ENCODE measurements around the gene SLMAP.

SLMAP gene

DNA sequence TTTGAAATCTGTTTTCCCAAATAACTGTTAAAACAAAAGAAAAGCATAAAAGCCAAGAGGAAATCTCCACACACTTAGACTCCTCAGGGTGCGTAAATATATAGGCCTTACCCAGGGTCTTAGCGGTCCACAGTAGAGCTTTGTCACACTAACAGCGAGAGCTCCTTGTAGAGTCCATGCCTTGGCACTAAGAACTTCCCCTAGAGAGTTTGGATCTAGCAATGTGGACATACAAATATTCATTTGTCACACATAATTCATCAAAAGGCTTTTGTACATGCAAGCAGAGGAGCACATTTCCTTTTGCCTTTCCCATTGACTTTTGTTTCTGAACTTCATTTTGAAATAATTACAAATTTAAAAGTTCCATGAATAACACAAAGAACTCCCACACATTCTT lies 11.0 kb upstream of the SLMAP start:
- Histone ChIP-seq H3K4me3 (ENCODE audit: low read depth, low read length) (no peak overlapping the region), H3K4me2 (ENCODE audit: low read length) (no peak overlapping the region), H3K9ac (no peak overlapping the region), H3K27ac (no peak overlapping the region), H3K79me2 (no peaks in the 10 kb centered on the region), H3K27me3 (ENCODE audit: control insufficient read depth, insufficient read depth, low read length) (no peaks in the 10 kb centered on the region), H2AFZ (no peak overlapping the region), H3K9me3 (ENCODE audit: control insufficient read depth, low read length) (no peaks in the 10 kb centered on the region), H3K4me1 (no peaks in the 10 kb centered on the region), H3K36me3 (ENCODE audit: control insufficient read depth, insufficient read depth, low read length) (no peaks in the 10 kb centered on the region)
- TF ChIP-seq, protein P1, sequence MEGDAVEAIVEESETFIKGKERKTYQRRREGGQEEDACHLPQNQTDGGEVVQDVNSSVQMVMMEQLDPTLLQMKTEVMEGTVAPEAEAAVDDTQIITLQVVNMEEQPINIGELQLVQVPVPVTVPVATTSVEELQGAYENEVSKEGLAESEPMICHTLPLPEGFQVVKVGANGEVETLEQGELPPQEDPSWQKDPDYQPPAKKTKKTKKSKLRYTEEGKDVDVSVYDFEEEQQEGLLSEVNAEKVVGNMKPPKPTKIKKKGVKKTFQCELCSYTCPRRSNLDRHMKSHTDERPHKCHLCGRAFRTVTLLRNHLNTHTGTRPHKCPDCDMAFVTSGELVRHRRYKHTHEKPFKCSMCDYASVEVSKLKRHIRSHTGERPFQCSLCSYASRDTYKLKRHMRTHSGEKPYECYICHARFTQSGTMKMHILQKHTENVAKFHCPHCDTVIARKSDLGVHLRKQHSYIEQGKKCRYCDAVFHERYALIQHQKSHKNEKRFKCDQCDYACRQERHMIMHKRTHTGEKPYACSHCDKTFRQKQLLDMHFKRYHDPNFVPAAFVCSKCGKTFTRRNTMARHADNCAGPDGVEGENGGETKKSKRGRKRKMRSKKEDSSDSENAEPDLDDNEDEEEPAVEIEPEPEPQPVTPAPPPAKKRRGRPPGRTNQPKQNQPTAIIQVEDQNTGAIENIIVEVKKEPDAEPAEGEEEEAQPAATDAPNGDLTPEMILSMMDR (IDR thresholded peaks at IDR 0.05) = no peak

DNA sequence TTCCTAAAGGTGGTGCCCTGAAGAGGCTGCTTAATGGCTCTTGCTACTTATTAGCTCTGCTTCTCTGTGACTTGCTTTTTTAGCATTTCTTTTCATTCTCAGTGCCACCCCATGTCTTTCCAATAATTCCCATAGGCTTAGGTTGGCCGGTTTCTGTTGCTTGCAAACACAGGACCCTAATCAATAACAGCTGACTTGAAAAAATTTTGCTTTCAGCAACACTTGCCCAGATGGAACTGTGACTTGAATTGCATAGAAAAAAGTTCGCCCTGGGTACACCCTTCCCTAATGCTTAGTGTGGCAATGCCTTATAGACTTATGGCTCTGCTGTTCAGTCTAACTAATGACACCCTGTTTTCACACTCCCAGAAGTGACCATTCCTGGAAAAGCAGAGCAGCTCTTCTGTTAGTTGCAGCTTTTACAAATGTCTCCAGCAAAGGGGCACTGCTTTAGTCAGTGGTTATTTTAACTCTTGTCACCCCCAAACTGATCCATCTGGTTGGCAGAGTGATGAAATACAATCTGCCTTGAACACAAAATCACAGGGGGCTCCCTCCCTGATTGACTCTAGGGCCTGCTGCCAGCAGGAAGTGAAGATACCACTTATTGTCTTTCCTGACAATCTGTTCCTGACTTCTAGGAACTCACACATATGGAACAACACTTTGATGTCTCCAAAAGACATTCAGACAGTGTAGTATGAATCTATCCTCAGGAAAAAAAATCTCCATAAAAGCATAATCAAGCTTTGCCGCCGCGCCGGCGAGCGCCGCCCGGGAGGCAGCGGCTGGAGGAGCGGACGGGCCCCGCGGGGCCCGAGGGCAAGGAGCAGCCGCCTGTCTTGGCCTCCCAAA lies 9.7 kb upstream of the SLMAP start:
- Histone ChIP-seq H3K4me1 (no peaks in the 10 kb centered on the region), H3K9ac (no peak overlapping the region)

DNA sequence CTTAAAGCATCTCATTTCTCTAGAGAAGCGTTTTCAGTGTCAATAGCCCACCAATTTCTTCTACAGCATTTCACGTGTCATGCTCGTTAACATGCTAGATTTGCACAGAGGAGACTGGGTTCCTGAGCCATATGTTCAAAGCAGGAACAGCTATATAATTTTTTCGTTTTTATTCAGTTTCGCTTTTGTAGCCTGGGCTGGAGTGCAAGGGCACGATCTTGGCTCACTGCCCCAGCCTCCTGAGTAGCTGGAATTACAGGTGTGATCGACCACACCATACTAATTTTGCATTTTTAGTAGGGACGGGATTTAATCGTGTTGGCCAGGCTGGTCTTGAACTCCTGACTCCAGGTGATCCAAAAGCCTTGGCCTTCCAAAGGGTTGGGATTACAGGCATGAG lies 6.6 kb upstream of the SLMAP start:
- Histone ChIP-seq H3K4me1 (no peaks in the 10 kb centered on the region), H3K27ac (no peak overlapping the region), H3K9ac (no peak overlapping the region), H3K9me3 (ENCODE audit: control insufficient read depth, low read length) (no peaks in the 10 kb centered on the region), H3K36me3 (ENCODE audit: control insufficient read depth, insufficient read depth, low read length) (no peaks in the 10 kb centered on the region), H3K27me3 (ENCODE audit: control insufficient read depth, insufficient read depth, low read length) (no peaks in the 10 kb centered on the region), H3K4me3 (ENCODE audit: low read depth, low read length) (no peak overlapping the region), H3K79me2 (no peaks in the 10 kb centered on the region), H2AFZ (no peak overlapping the region), H3K4me2 (ENCODE audit: low read length) (no peak overlapping the region)
- TF ChIP-seq, protein P1 (IDR thresholded peaks at IDR 0.05) = no peak

More for the DNA sequence above, 9.7 kb upstream of the SLMAP start:
- H3K4me3 ChIP-seq (ENCODE audit: low read depth, low read length) = no peak overlapping the region
- H3K27ac ChIP-seq = no peak overlapping the region
- TF ChIP-seq, protein P1 (IDR thresholded peaks at IDR 0.05) = no peak
- H3K36me3 ChIP-seq (ENCODE audit: control insufficient read depth, insufficient read depth, low read length) = no peaks in the 10 kb centered on the region
- no peak overlapping the region for H3K4me2 ChIP-seq (ENCODE audit: low read length)
- no peaks in the 10 kb centered on the region for H3K27me3 ChIP-seq (ENCODE audit: control insufficient read depth, insufficient read depth, low read length)
- no peaks in the 10 kb centered on the region for H3K79me2 ChIP-seq
- no peaks in the 10 kb centered on the region for H3K9me3 ChIP-seq (ENCODE audit: control insufficient read depth, low read length)
- no peak overlapping the region for H2AFZ ChIP-seq

DNA sequence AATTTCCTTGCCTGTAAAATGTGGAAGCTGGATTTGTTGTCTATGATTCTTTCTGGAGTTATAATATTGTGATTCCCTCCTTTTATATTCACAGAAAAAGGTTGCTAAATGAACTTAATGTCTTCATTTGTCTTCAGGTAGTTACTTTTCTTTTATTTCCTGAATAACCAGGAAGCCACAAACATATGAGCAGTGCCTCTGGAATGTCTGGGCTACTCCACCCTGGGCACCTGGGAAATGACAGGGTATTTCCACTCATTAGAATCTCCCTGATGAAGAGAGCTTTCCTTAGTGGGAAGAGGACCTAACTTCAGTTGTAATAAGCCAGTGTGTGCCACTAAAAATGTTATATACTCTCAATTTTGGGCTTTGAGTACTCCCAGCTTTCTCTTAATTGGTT lies 3.8 kb upstream of the SLMAP start:
- no peak overlapping the region for H3K4me3 ChIP-seq (ENCODE audit: low read depth, low read length)
- H3K36me3 ChIP-seq (ENCODE audit: control insufficient read depth, insufficient read depth, low read length) = no peaks in the 10 kb centered on the region
- no peaks in the 10 kb centered on the region for H3K9me3 ChIP-seq (ENCODE audit: control insufficient read depth, low read length)
- H2AFZ ChIP-seq = no peak overlapping the region
- H3K4me2 ChIP-seq (ENCODE audit: low read length) = no peak overlapping the region
- peaks cover 1% of the 10 kb centered on the region for H3K4me1 ChIP-seq
- H3K79me2 ChIP-seq = peaks cover 10% of the 10 kb centered on the region
- H3K9ac ChIP-seq = no peak overlapping the region
- H3K27me3 ChIP-seq (ENCODE audit: control insufficient read depth, insufficient read depth, low read length) = no peaks in the 10 kb centered on the region
- TF ChIP-seq, protein P1 (IDR thresholded peaks at IDR 0.05) = no peak
- H3K27ac ChIP-seq = no peak overlapping the region

DNA sequence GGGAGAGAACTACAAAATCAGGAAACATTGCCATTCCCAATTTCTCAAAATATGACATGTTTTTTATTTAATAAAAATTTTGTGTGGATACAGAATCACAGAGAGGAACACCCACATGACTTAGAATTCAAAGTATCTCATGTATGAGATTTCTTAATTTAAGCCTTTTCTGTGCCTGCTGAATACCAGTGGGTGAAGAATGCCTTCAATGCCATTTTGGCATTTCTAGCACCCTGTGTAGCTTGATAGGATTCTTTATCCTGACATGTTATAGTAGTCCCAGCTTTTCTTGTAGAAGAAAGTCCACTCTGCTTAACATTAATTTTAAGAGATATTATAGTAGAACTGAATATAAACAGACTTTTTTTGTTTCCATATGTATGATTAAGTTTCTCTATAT lies 3.1 kb upstream of the SLMAP start:
- no peaks in the 10 kb centered on the region for H3K27me3 ChIP-seq (ENCODE audit: control insufficient read depth, insufficient read depth, low read length)
- no peaks in the 10 kb centered on the region for H3K36me3 ChIP-seq (ENCODE audit: control insufficient read depth, insufficient read depth, low read length)
- TF ChIP-seq, protein P1 (IDR thresholded peaks at IDR 0.05) = no peak
- H3K9me3 ChIP-seq (ENCODE audit: control insufficient read depth, low read length) = no peaks in the 10 kb centered on the region
- no peak overlapping the region for H3K9ac ChIP-seq
- peaks cover 17% of the 10 kb centered on the region for H3K79me2 ChIP-seq
- no peak overlapping the region for H2AFZ ChIP-seq
- no peak overlapping the region for H3K27ac ChIP-seq
- no peak overlapping the region for H3K4me2 ChIP-seq (ENCODE audit: low read length)
- no peak overlapping the region for H3K4me3 ChIP-seq (ENCODE audit: low read depth, low read length)
- H3K4me1 ChIP-seq = peaks cover 8% of the 10 kb centered on the region
